ENCODE data around the gene NEIL1. TPM values are rescaled to one million over a fixed set of nuclear protein-coding genes. Genes with fewer than 3 reads are reported as not detected.
A peak's percentile ranks its signal among the peaks of the same experiment; 100 is the strongest.

The NEIL1 gene
- total and polyA plus RNA-seq, 2 of the 8 experiments (the other 6 are each of a cell fraction or from before 2014, with no cell fraction given): 10.4 to 10.9 TPM

DNA sequence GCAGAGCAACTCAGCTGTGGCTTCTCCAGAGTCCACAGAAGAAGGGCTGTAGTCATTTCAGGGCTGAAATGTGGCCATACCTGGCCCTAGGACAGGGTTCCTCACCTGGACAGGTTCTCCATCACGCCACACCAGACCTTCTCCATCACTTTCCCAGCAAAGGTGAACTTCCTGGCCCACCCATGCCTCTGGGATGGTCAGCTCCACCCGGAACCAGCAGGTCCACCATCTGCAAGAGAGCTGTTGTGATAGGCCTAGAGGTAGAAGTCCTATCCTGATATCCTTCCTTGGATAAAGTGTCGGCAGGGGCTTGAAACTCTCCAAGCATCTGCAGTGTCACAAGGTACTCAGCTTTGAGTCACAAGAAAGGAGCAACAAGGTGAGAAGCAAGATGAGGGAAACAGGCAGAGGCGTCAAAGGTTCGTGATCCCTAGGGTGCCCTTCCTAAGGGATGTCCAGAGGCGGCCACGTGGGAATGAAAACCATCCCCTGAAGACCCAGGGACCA lies 20.6 kb downstream of the NEIL1 start:
- Histone ChIP-seq H3K23me2 (ENCODE audit: low read depth, low read length) (peaks cover 4% of the 10 kb centered on the region), H4K91ac (replicated peaks; ENCODE audit: insufficient read length, low read length) (no peak overlapping the region), H3K36me3 (ENCODE audit: control insufficient read depth in 2 of 4, insufficient read depth in 4 of 4, low read length in 3 of 4) (peaks cover 0 to 20% (median 14%) of the 10 kb centered on the region in 4 experiments; a peak in 7 of 8 replicates), H2AFZ (ENCODE audit: low read length) (no peak overlapping the region), H3K9ac (replicated peaks in 1 of 4; ENCODE audit: extremely low read depth in 1 of 4, low read depth in 3 of 4, low read length in 3 of 4) (no peak overlapping the region), H2BK12ac (ENCODE audit: low read depth, low read length) (no peak overlapping the region), H2BK5ac (ENCODE audit: low read depth, low read length) (no peak overlapping the region), H4K5ac (ENCODE audit: insufficient read length, low read depth, low read length) (no peak overlapping the region), H3K79me2 (ENCODE audit: control insufficient read depth in 1 of 2, insufficient read depth in 2 of 2, low read length in 2 of 2) (no peaks in the 10 kb centered on the region; a peak in 1 of 4 replicates), H3K27me3 (replicated peaks in 1 of 4; ENCODE audit: control insufficient read depth in 3 of 4, extremely low read depth in 1 of 4, insufficient read depth in 3 of 4, low read length in 3 of 4) (no peaks in the 10 kb centered on the region), H3K56ac (replicated peaks; ENCODE audit: insufficient read length, low read depth, low read length) (no peak overlapping the region), H3K23ac (ENCODE audit: insufficient read length) (no peak overlapping the region), H3K4me1 (replicated peaks in 1 of 4; ENCODE audit: control insufficient read depth in 3 of 4, insufficient read depth in 4 of 4, low read length in 3 of 4) (peaks cover 0 to 4% (median 1%) of the 10 kb centered on the region in 4 experiments; a peak in 4 of 7 replicates), H3K4ac (replicated peaks; ENCODE audit: insufficient read length, low read depth, low read length) (no peak overlapping the region), H3K4me3 (ENCODE audit: extremely low read depth in 1 of 4, insufficient read depth in 2 of 4, low read depth in 3 of 4, low read length in 4 of 4) (peak overlapping the region in 3 of 4 experiments; percentile 59 to 85 (median 82); a peak in 4 of 8 replicates), H2AK5ac (ENCODE audit: low read depth, low read length) (no peak overlapping the region), H3K4me2 (ENCODE audit: insufficient read depth in 1 of 2, low read depth in 2 of 2, low read length in 2 of 2) (peak overlapping the region; percentile 0 to 83; a peak in 3 of 4 replicates), H3K14ac (ENCODE audit: insufficient read length) (no peak overlapping the region), H2BK20ac (ENCODE audit: low read length) (no peak overlapping the region), H3K27ac (ENCODE audit: low read depth, low read length) (no peak overlapping the region), H2BK15ac (ENCODE audit: low read length) (no peak overlapping the region), H2BK120ac (replicated peaks; ENCODE audit: low read depth, low read length) (no peak overlapping the region), H4K8ac (ENCODE audit: extremely low read depth, insufficient read depth, low read length) (no peak overlapping the region), H3K18ac (ENCODE audit: extremely low read depth, low read length) (no peak overlapping the region), H3K9me3 (ENCODE audit: insufficient read depth in 2 of 2, low read depth in 1 of 2, low read length in 1 of 2) (no peaks in the 10 kb centered on the region), H4K20me1 (replicated peaks in 1 of 2; ENCODE audit: control insufficient read depth in 1 of 2, insufficient read depth in 2 of 2, low read length in 2 of 2) (peaks cover 0 to 5% of the 10 kb centered on the region in 2 experiments), H3K79me1 (ENCODE audit: low read depth, low read length) (no peaks in the 10 kb centered on the region)
- WGBS, 2 experiments (ENCODE audit: extremely low coverage in 1 of 2, insufficient coverage in 1 of 2, insufficient read length in 1 of 2, insufficient replicate concordance in 2 of 2, low coverage in 1 of 2, low lambda C conversion rate in 2 of 2, missing lambda C conversion rate in 1 of 2): 51% methylated on average over 7 of the region's 7 CpGs; no CpG with 5 or more reads in 1 of the 2 experiments
- ChIA-PET POLR2A (ENCODE audit: partially characterized antibody) (interaction anchor here (0.7 to 5.2 kb wide), 25 partner anchors 8 to 316 kb away, joined by 3 to 40 read pairs (median 4); partner anchors contain the start of genes COMMD4, NEIL1, PTPN9 and SNUPN), CTCF (ENCODE audit: partially characterized antibody) (interaction anchor here (0.7 to 2.4 kb wide), 18 partner anchors 8 to 326 kb away, joined by 3 to 9 read pairs (median 4); partner anchors contain the start of genes NEIL1 and SIN3A)
- FAIRE-seq (no peak), DNase-seq (ENCODE audit: low read depth in 1 of 2, low spot score in 2 of 2) (no peak)
- no peak for TF ChIP-seq ZNF274 (IDR thresholded peaks at IDR 0.05; ENCODE audit: borderline replicate concordance, extremely low read depth, low read length)
- TF ChIP-seq E2F6 (IDR thresholded peaks at IDR 0.05): peak; percentile 91
- peak; percentile 88 for TF ChIP-seq MAX (IDR thresholded peaks at IDR 0.05)
